ENCODE data around the gene DYRK3. TPM values are rescaled to one million over a fixed set of nuclear protein-coding genes. Genes with fewer than 3 reads are reported as not detected.

DYRK3 gene
- total RNA-seq = 1 to 10 TPM; 2.2 to 4.7 (median 4.1) TPM

GRCh38 chr1:206635080-206635977 lies at the start of gene DYRK3:
Gene DYRK3 (plus strand): TSS chr1:206635536. CDS start chr1:206635704, 168 bp downstream.
- Histone ChIP-seq H3K4me3 (peak within 1 kb of the TSS; percentile 82), H3K9me3 (no peaks in the 10 kb centered on the region), H3K27me3 (no peaks in the 10 kb centered on the region), H3K4me1 (peaks cover 30% of the 10 kb centered on the region), H3K36me3 (no peaks in the 10 kb centered on the region), H3K27ac (peak within 1 kb of the TSS; percentile 68)
- 1% methylated on average over 55 of the region's 84 CpGs for WGBS
- DNase-seq (ENCODE audit: low spot score in 2 of 2) = peak; percentile 96 to 97
- TF ChIP-seq EP300 (IDR thresholded peaks at IDR 0.05) (no peak), POLR2A (IDR thresholded peaks at IDR 0.05) (peak; percentile 8 to 89), CTCF (IDR thresholded peaks at IDR 0.05) (no peak), POLR2AphosphoS5 (IDR thresholded peaks at IDR 0.05) (peak in 2 of 3 donors; percentile 39 to 83)

GRCh38 chr1:206586501-206587445 lies 48.6 kb upstream of the DYRK3 start:
- WGBS = 49% methylated on average over 13 of the region's 13 CpGs
- Histone ChIP-seq H3K27ac (peak overlapping the region; percentile 88), H3K9me3 (no peaks in the 10 kb centered on the region), H3K27me3 (no peaks in the 10 kb centered on the region), H3K4me3 (no peak overlapping the region), H3K4me1 (peaks cover 81% of the 10 kb centered on the region), H3K36me3 (peaks cover 54% of the 10 kb centered on the region)
- DNase-seq (ENCODE audit: low spot score in 2 of 2) = no peak
- no peak for TF ChIP-seq CTCF (IDR thresholded peaks at IDR 0.05)
- TF ChIP-seq POLR2AphosphoS5 (IDR thresholded peaks at IDR 0.05) = no peak
- no peak for TF ChIP-seq POLR2A (IDR thresholded peaks at IDR 0.05)
- TF ChIP-seq EP300 (IDR thresholded peaks at IDR 0.05) = no peak

GRCh38 chr1:206587904-206588303 lies 47.4 kb upstream of the DYRK3 start:
- peak overlapping the region; percentile 88 for H3K27ac ChIP-seq
- H3K27me3 ChIP-seq = no peaks in the 10 kb centered on the region
- no peak overlapping the region for H3K4me3 ChIP-seq
- 83% methylated on average over 12 of the region's 14 CpGs for WGBS
- H3K9me3 ChIP-seq = no peaks in the 10 kb centered on the region
- H3K4me1 ChIP-seq = peaks cover 76% of the 10 kb centered on the region
- no peak for DNase-seq (ENCODE audit: low spot score in 2 of 2)
- H3K36me3 ChIP-seq = peaks cover 65% of the 10 kb centered on the region
- no peak for TF ChIP-seq CTCF (IDR thresholded peaks at IDR 0.05)
- no peak for TF ChIP-seq POLR2AphosphoS5 (IDR thresholded peaks at IDR 0.05)
- TF ChIP-seq EP300 (IDR thresholded peaks at IDR 0.05) = no peak
- TF ChIP-seq POLR2A (IDR thresholded peaks at IDR 0.05) = no peak

GRCh38 chr1:206588492-206588891 lies 46.8 kb upstream of the DYRK3 start:
- Histone ChIP-seq H3K4me1 (peaks cover 71% of the 10 kb centered on the region), H3K27ac (peak overlapping the region; percentile 88), H3K9me3 (no peaks in the 10 kb centered on the region), H3K4me3 (no peak overlapping the region), H3K36me3 (peaks cover 71% of the 10 kb centered on the region), H3K27me3 (no peaks in the 10 kb centered on the region)
- 88% methylated on average over 6 of the region's 6 CpGs for WGBS
- no peak for DNase-seq (ENCODE audit: low spot score in 2 of 2)
- TF ChIP-seq POLR2A (IDR thresholded peaks at IDR 0.05) = no peak
- no peak for TF ChIP-seq CTCF (IDR thresholded peaks at IDR 0.05)
- TF ChIP-seq POLR2AphosphoS5 (IDR thresholded peaks at IDR 0.05) = no peak
- TF ChIP-seq EP300 (IDR thresholded peaks at IDR 0.05) = no peak
